Stimulated activated CD4-positive, alpha-beta T cell treated with anti-CD3 and anti-CD28 coated beads, Interleukin-1b, Interleukin-23, amount 100 ng/mL, for 1 hour (primary cell): ENCODE data around the gene TRPC4AP.
A peak's percentile ranks its signal among the peaks of the same experiment; 100 is the strongest.
"Not testable (repeated sequence)": the region's sequence is repeated elsewhere in the genome, so short reads cannot be mapped to it uniquely, and the experiment has no call there.

Source experiments
- DNase-seq, 2 donors: peaks; one replicate each; pipeline ENCODE4 v3.0.0-alpha.2; 2020; ENCODE audit warnings: low read depth in 2 of 2

TRPC4AP gene

DNA sequence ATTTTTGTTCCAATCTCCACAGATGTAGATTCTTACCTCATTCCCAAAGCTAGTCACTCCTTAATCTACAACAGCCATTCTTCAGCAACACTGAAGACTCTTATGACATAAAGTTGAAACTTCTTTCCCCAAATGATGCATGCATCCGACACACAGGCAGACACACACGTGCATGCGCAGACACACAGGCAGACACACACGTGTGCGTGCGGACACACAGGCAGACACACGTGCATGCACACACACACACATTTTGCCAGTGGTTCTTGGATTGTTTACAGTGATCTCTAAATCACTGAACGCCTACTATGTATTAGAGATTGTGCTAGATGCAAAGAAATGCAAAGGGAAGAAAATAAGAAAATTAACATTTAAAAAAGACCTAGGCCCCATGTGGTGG lies 9.0 kb upstream of the TRPC4AP start:
- no peak for DNase-seq

DNA sequence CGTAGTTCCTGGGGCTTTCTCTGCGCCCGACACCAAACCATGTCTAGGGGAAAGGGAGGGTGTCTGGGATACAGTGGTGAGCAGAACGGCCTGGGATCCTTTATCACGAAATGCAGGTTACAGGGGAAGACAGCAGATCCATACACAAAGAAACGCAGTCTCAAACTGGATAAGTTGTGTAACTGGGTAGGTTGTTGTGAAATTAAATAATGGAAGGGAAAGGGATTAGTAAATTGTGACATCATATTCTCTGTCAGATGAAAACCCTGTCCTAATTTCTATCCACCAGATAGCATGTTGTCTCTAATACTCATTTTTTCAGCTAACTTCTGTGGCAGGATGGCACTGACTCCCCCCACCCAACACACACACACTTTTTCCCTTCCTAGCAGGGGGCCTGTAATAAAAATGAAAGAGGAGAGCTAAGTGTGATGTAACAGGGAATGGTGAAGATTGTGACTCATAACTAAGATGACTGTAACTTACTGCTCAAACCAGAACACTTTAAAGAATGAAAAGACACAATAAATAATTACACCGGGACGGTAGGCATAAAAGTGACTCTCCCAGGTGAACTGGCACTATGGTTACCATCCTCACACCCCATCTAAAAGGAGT lies 769 bp upstream of the TRPC4AP start:
- DNase-seq, result peak in 1 of 2 donors; percentile 22

DNA sequence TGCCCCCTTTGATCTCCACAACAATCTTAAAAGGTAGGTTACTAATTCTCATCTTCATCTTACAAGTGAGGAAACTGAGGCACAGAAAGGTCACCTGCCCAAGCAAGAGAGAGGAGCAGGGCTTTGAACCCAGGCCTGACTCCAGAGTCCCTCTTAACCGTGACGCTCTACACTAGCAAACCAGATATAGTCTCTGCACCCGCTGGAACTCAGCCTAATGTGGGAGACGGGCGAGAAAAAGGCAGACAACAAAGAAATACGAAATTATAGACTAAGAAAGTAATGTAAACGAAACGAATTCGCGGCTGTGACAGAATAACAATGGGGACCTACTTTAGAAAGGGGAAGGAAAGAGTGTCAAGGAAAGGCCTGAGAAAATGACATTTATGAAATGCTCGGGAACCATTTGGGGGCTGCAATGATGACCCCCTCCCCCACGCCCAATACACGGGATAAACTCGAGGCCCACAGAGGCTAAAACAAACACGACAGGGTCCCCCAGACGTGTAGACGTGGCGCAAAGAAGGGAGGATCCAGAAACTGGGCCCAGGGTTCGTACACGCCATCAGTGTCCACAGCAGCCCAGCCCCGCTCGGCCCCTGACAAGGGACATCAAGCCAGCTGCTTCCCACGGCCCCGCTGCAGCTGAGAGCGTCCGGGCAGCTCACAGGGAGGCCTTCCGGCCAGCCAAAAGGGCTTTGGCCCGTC lies 637 bp downstream of the TRPC4AP start:
- no peak for DNase-seq

DNA sequence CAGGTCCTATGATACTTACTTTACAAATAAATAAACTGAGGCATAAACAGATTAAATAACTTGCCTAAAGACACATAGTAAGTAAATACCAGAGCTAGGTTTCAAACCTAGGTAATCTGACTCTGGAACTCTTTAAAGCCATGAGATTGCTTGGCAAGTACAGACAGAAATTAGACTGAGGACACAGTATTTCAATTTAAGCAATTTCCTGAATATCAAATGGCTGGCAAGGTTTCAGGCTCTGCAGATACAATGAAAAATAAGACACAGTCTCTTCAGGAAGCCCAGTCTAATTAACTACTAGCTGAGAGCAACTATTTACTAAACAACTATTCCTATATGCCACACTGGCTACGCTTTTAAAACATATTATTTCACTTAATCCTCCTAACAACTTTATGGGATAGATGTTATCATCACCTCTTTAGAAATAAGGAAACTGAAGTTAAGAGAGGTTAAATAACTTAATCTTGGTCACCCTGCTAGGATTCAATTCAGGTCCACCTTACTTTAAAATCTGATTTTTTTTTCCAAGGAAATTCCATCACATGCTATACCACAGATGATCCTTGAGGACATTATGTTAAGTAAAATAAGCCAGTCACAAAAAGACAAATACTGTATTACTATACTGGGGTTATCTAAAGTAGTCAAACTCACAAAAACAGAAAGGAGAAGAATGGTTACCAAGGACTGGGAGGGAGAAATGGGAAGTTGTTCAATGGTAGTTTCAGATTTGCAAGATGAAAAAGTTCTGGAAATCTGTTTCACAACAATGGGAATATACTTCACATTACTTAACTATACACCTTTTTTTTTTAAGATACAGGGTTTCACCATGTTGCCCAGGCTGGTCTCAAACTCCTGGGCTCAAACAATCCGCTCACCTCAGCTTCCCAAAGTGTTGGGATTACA lies 4.1 kb downstream of the TRPC4AP start:
- DNase-seq, result no peak

DNA sequence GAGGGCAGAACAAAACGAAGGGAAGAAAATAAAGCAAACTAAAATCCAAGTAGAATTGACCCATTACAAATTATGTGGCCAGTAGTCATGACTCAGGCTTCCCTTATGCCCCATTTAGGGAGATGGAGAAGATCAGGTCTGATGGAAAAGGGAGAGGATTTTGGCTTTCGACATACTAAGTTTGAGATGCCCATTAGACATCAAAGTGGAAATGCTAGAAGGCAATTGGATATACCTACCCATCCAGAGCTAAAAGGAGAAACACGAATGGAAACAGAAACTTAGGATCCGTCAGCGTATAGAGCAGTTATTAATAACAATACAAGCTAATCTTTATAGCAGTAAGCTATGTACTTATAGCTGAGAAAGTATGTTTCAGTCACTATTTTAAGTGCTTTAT lies 4.8 kb downstream of the TRPC4AP start:
- DNase-seq, result no peak

DNA sequence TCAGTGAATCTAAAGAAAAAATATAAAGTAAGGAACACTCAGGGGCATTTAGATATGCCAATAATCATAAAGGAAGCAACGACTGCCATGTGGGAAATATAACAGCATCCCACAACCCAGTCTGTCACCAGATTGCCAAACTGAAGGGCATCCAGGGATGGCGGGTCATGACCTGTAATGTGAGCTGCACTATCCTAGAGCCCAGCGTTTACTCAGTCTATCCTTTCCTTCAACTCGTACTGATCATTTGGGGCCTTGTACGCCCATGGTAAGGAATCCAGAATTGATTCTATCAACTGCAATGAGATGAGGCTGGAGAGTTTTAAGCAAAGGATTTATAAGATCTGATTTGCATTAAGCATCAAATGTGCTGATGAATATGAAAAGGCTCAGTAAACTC lies 5.3 kb downstream of the TRPC4AP start:
- no peak for DNase-seq

DNA sequence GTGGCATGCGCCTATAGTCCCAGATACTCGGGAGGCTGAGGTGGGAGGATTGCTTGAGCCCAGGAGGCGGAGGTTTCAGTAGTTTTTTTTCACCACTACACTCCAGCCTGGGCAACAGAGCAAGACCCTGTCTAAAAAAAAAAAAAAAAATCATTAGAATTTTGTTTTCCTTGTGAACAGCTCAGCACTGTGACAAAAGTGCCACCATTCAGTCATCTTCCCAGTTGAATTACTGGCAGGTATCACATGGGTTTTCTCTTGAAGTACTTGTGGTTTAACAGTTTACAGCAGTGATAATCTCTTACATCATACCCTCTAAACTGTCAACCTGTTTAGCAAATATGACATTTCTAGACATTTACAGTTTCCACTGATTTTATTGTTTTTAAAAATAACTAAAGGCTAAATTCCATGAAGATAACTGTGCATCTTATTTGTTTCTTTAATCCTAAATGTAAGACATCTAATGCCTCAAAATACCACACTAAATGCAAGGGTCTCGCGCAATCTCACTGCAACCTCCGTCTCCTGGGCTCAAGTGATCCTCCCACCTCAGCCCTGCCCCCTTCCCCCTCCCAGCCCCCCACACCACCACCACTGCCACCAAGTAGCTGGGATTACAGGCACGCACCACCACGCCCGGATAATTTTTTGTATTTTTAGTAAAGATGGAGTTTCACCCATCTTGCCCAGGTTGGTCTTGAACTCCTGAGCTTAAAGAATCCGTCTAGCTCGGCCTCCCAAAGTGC lies 7.0 kb downstream of the TRPC4AP start:
- no peak for DNase-seq

DNA sequence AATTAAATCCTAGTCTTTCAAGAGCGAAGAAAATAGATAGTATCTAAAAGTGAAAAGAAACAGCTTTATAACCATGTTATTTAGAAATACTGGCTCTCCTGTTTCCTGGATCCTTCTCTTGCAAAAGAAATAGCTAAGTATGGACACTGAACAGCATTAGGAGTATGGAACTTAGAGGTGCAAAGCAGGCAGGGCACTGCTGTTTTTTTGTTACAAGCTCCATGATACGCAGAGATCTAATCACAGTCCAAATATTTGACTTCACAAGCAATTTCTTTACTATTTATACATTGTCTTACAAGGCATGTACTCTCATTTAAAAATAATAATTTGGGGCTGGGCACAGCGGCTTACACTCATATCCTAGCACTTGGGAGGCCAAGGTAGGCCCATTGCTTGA lies 7.6 kb downstream of the TRPC4AP start:
- no peak for DNase-seq

DNA sequence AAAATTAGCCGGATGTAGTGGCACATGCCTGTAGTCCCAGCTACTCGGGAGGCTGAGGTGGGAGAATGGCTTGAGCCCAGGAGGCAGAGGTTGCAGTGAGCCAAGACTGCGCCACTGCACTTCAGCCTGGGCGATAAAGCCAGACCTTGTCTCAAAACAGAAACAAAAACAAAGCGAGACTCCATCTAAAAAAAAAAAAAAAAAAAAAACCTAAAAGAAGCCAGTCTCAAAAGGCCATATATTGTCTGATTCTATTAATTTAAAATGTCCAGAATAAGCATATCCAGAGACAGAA lies 12.3 kb downstream of the TRPC4AP start:
- not testable (repeated sequence) for DNase-seq

DNA sequence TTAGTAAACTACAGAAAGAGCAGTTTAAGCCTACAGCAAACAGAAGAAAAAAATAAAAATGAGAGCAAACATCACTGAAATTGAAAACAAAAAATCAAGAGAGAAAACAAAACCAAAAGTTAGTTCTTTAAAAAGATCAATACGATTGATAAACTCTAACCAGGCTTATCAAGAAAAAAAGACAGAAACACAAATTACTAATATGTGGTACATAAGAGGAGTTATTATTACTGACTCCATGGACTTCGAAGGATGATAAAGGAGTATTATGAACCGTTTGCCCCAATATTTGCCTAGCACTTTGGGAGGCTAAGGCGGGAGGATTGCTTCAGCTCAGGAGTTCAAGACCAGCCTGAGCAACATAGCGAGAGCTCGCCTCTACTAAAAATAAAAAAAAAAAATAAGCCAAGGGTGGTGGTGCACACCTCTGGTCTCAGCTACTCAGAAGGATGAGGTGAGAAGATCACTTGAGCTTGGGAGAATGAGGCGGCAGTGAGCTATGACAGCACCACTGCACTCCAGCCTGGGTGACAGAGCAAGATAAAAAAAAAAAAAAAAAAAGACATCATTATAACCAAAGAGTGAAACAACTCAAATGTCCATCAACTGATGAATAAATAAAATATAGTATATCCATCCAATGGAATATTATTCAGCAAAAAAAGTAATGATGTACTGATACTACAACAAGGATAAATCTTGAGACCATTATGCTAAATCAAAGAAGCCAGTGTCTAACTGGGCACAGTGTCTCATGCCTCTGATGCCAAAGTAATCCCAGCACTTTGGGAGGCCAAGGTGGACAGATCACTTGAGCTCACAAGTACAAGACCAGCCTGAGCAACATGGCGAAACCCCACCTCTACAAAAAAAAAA lies 12.9 kb downstream of the TRPC4AP start:
- no peak for DNase-seq

DNA sequence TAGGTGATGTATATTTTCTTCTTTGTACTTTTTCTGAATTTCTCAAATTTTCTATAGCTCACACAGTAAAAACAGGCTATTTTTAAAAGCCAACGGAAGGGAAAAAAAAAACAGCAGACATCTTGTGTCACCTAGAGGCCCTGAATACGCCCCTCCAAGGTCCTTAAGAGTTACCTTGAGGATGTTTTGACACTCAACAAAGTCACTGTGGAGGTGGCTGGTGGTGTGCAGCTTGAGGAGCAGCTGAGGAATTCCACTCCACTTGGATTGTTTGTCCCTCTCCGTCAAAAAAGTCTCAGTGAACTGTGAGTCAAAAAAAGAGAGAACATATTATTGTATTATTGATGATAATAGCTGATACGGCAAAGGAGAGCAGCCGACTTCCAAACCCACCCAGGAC lies 14.7 kb downstream of the TRPC4AP start:
- DNase-seq, result no peak

DNA sequence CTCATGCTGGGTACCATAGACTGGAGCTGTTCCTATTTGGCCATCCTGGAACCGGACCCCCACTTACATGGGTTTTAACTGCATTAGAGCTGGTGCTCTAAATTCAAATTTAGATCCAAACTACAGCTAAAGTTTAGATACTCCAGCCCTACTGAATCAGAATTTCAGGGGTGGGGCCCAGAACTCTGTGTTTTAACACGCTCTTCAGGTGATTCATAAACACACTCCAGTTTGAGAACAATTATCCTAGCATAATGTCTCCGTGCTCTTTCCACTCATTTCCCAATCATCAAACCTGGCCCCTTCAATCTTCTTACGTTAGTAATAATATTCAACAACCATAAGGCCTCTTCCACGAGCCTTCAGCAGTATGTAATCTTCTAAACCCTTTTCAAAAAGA lies 15.3 kb downstream of the TRPC4AP start:
- DNase-seq, result no peak

DNA sequence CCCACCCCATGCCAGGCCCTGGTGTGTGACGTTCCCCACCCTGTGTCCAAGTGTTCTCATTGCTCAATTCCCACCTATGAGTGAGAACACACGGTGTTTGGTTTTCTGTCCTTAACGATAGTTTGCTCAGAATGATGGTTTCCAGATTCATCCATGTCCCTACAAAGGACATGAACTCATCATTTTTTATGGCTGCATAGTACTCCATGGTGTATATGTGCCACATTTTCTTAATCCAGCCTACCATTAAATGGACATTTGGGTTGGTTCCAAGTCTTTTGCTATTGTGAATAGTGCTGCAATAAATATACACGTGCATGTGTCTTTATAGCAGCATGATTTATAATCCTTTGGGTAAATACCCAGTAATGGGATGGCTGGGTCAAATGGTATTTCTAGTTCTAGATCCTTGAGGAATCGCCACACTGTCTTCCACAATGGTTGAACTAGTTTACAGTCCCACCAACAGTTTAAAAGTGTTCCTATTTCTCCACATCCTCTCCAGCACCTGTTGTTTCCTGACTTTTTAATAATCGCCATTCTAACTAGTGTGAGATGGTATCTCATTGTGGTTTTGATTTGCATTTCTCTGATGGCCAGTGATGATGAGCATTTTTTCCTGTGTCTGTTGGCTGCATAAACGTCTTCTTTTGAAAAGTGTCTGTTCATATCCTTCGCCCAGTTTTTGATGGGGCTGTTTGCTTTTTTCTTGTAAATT lies 21.0 kb downstream of the TRPC4AP start:
- not testable (repeated sequence) for DNase-seq

DNA sequence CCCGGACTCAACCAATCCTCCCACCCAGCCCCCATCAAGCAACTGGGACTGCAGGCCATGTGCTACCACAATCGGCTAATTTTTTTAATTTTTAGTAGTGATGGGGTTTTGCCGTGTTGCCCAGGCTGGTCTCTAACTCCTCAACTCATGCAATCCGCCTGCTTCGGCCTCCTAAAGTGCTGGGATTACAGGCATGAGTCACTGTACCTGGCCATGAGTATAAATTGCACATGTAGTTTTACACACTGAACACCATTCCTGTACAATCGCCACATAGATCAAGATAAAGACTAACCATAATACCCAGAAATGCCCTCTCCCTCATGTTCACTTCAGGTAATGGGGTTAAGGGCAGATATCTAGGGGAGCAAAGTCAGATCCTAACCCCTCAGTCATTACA lies 26.4 kb downstream of the TRPC4AP start:
- no peak for DNase-seq

DNA sequence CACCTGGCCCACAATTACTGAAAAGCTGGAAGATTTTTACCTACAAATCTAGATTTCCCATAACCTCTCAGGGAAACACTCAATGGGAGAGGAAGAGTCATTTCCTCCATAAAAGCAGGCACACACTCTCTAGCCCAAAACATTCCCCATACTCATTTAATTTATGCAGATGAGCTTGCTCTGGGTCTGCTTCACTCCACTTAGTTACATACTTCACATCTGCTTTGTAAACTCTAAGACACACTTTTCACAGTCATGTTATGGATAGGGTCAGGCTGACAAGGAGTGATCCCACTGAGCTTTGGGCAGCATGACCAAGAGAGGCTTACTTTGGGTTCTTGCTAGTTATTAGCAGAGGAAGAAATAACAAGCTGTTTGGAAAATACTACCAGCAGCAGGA lies 27.4 kb downstream of the TRPC4AP start:
- DNase-seq, result no peak

DNA sequence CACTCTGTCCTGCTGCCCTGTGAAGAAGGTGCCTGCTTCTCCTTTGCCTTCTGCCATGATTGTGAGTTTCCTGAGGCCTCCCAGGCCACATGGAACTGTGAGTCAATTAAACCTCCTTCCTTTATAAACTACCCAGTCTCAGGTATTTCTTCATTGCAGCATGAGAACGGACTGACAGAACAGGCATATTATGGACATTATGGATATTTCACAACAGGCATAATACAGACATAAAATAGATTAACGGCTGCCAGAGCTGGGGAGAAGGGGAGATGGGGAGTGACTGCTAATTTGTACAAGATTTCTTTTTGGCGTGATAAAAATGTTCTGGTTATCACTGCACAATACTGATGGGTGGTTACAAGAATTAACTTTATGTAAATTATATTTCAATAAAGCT lies 29.4 kb downstream of the TRPC4AP start:
- DNase-seq, result no peak

DNA sequence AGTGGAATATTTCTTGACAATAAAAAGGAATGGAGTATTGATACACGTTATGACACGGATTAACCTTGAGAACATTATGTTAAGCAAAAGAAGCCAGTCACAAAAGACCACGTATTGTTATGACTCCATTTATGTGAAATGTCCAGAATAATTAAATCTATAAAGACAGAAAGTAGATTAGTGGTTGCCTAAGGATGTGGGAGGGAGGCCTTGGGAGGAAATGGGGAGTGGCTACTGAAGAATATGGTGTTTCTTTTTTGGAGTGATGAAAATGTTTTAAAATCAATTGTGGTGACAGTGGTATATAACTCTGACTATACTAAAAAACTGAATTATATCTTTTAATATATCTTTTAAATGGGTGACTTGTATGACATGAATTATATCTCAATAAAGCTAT lies 30.1 kb downstream of the TRPC4AP start:
- no peak for DNase-seq

DNA sequence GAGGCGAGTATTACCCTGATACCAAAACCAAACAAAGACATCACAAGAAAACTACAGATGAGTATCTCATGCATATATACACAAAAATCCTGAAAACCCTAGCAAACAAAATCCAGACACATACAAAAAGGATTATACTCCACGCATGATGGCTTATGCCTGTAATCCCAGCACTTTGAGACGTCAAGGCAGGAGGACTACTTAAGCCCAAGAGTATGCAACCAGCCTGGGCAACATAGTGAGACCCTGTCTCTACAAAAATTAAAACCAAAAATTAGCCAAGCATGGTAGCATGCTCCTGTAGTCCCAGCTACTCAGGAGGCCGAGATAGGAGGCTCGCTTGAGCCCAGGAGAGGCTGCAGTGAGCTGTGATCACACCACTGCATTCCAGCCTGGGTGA lies 32.4 kb downstream of the TRPC4AP start:
- no peak for DNase-seq

DNA sequence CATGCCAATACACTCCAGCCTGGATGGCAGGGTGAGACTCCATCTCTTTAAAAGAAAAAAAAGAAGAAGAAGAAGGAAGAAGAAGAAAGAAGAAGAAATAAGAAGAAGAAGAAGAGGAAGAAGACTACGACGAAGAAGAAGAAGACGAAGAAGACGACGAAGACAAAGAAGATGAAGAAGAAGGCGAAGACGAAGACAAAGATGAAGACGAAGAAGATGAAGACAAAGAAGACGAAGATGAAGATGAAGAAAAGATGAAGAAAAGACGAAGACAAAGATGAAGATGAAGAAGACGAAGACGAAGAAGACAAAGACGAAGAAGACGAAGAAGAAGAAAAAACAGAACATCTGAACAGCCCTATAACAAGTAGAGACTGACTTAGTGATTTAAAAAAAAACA lies 33.0 kb downstream of the TRPC4AP start:
- DNase-seq, result no peak

DNA sequence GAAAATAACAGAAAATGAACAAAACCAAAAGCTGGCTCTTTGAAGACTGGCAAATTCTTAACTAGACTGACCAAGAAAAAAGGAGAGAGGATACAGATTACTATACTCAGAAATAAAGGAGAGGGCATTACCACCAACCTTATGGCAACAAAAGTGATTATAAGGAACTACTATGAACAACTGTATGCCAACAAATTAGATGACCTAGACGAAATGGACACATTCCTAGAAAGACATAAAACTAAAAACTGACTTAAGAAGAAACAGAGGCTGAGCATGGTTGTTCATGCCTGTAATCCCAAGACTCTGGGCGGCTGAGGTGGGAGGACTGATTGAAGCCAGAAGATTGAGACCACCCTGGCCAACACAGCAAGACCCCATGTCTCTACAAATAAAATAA lies 33.5 kb downstream of the TRPC4AP start:
- DNase-seq, result no peak
